B cell (primary cell): ENCODE data around the gene HEBP1.

Experiments
- EZH2 ChIP-seq: IDR thresholded peaks from 2 replicates; pipeline ENCODE4 v1.6.1; 2012; ENCODE audit warnings: borderline replicate concordance, low read depth, mild to moderate bottlenecking, moderate library complexity, low read length; ENCODE audit not compliant: insufficient read depth, poor library complexity, severe bottlenecking
- TF ChIP-seq, protein P1 (sequence below): fragments of 200-600 bp; IDR thresholded peaks from one replicate; pipeline ENCODE4 v1.8.0; 2022; ENCODE audit warnings: antibody characterized with exemption, mild to moderate bottlenecking

DNA sequence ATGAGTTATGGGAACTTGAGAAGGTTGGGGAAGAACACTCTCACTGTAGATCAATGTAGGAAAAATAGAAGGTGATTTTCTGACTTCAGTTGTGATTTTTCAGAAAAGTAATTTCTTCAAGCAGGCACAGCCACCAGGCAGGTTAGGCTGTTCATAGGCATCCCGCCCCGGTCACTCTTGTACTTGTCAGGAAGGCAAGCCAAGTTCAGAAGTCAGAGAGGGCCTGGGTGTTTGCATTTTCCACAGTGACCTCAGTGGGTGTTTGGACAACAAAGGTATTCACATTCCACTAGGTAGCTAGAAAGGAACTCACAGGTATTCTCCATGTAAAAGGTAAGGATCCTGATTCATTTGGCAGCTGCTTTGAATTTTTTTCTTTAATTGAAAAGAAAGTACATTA lies 41.2 kb upstream of the HEBP1 start:
- TF ChIP-seq, protein P1, sequence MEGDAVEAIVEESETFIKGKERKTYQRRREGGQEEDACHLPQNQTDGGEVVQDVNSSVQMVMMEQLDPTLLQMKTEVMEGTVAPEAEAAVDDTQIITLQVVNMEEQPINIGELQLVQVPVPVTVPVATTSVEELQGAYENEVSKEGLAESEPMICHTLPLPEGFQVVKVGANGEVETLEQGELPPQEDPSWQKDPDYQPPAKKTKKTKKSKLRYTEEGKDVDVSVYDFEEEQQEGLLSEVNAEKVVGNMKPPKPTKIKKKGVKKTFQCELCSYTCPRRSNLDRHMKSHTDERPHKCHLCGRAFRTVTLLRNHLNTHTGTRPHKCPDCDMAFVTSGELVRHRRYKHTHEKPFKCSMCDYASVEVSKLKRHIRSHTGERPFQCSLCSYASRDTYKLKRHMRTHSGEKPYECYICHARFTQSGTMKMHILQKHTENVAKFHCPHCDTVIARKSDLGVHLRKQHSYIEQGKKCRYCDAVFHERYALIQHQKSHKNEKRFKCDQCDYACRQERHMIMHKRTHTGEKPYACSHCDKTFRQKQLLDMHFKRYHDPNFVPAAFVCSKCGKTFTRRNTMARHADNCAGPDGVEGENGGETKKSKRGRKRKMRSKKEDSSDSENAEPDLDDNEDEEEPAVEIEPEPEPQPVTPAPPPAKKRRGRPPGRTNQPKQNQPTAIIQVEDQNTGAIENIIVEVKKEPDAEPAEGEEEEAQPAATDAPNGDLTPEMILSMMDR, result no peak
- TF ChIP-seq EZH2, result no peak
